Endothelial cell of umbilical vein (primary cell): ENCODE measurements around the gene PRPH.
"Not testable (repeated sequence)": the region's sequence is repeated elsewhere in the genome, so short reads cannot be mapped to it uniquely, and the experiment has no call there.

ENCODE experiments used
- CTCF ChIP-seq, 2 donors: IDR thresholded peaks; 1 replicate in 1 of 2; 2 replicates in 1 of 2; pipeline ENCODE4 v1.5.1; 2011; ENCODE audit warnings: low read length in 2 of 2, mild to moderate bottlenecking in 2 of 2, moderate library complexity in 2 of 2, control low read depth in 1 of 2, inconsistent platforms in 1 of 2, low read depth in 1 of 2; ENCODE audit not compliant: insufficient read depth in 1 of 2; ENCODE audit errors: extremely low read depth in 1 of 2
- EZH2 ChIP-seq: IDR thresholded peaks from 2 replicates; pipeline ENCODE4 v1.6.1; 2012; ENCODE audit warnings: borderline replicate concordance, low read depth, mild to moderate bottlenecking, moderate library complexity, low read length, inconsistent platforms; ENCODE audit not compliant: severe bottlenecking
- FOS ChIP-seq: IDR thresholded peaks from 2 replicates; pipeline ENCODE4 v1.6.1; 2011; ENCODE audit warnings: mild to moderate bottlenecking, low read length, moderate library complexity, borderline replicate concordance; ENCODE audit not compliant: insufficient read depth
- GATA2 ChIP-seq: IDR thresholded peaks from 2 replicates; pipeline ENCODE4 v1.7.0; 2011; ENCODE audit warnings: low read depth, mild to moderate bottlenecking, moderate library complexity, mixed read lengths, low read length; ENCODE audit not compliant: insufficient read length, insufficient read depth
- POLR2A ChIP-seq: IDR thresholded peaks from 2 replicates; pipeline ENCODE4 v1.6.1; 2012; ENCODE audit warnings: low read depth, mild to moderate bottlenecking, control low read depth, low read length
- POLR2AphosphoS5 ChIP-seq: IDR thresholded peaks from 2 replicates; pipeline ENCODE4 v1.6.1; 2012; ENCODE audit warnings: low read depth, mild to moderate bottlenecking, control low read depth, low read length, moderate library complexity; ENCODE audit not compliant: insufficient read depth

DNA sequence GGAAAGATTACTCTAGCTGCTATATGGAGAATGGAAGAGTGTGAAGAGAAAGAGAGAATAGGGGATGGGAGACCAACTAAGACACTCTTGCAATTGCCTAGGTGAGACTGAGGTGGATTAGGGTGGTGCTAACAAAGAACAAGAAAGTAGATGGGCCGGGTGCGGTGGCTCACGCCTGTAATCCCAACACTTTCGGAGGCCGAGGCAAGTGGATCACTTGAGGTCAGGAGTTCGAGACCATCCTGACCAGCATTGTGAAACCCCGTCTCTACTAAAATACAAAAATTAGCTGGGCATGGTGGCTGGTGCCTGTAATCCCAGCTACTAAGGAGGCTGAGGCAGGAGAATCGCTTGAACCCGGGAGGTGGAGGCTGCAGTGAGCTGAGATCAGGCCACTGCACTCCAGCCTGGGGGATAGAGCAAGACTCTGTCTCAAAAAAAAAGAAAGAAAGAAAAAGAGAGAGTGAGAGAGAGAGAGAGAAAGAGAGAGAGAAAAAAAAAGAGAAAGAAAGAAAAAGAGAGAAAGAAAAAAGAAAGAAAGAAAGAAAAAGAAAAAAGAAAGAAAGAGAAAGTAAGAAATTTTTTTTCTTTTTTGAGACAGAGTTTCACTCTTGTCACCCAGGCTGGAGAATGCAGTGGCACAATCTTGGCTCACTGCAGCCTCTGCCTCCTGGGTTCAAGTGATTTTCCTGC is 25.6 kb downstream of the PRPH start:
- not testable (repeated sequence) for TF ChIP-seq CTCF (IDR thresholded peaks at IDR 0.05; ENCODE audit: extremely low read depth in 1 of 2, insufficient read depth in 1 of 2, low read depth in 1 of 2, low read length in 2 of 2); POLR2AphosphoS5; POLR2A; EZH2; GATA2; FOS
